ENCODE results near the gene FIBIN.

DNA sequence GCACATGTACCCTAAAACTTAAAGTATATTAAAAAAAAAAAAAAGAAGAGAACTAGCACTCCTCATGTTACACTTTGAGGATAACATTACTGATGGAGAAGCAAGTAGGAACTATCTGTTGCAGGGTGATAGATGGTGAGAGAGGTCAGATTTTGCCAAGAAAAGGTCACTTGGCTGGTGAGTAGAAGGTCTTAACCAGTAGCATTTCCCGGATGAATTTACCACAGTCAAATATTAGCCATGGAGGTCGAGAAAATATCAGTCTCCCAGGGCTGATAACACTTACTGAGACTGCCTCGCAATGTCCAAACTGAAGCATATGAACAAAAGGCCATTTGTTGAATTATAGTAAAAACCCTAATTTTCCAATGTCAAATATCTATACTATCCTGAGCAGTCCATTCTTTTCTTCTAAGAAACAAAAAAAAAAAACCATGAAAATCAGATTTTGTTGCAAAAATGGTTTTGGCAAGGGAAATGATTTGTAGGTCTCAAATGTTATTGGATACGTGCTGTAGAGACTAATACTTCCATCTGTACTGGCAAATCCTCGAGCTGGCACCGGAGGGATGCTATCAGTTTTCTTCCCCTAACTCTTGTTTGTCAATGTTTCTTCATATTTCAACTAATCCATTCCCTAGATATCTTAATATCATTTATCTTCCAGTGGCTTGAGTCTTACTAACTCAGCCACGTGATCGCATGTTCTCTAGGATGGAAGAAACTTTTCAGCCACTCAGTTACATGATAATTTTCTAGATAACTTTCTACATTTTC, 32.2 kb downstream of the FIBIN start:
- TF ChIP-seq EZH2 (IDR thresholded peaks at IDR 0.05; ENCODE audit: borderline replicate concordance) (no peak), EZH2phosphoT487 (IDR thresholded peaks at IDR 0.05; ENCODE audit: low read depth, severe bottlenecking, unreplicated experiment) (no peak)
- TF ChIP-seq, protein P1, sequence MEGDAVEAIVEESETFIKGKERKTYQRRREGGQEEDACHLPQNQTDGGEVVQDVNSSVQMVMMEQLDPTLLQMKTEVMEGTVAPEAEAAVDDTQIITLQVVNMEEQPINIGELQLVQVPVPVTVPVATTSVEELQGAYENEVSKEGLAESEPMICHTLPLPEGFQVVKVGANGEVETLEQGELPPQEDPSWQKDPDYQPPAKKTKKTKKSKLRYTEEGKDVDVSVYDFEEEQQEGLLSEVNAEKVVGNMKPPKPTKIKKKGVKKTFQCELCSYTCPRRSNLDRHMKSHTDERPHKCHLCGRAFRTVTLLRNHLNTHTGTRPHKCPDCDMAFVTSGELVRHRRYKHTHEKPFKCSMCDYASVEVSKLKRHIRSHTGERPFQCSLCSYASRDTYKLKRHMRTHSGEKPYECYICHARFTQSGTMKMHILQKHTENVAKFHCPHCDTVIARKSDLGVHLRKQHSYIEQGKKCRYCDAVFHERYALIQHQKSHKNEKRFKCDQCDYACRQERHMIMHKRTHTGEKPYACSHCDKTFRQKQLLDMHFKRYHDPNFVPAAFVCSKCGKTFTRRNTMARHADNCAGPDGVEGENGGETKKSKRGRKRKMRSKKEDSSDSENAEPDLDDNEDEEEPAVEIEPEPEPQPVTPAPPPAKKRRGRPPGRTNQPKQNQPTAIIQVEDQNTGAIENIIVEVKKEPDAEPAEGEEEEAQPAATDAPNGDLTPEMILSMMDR (IDR thresholded peaks at IDR 0.05; ENCODE audit: poor library complexity): no peak

Data from hepatocyte (in vitro differentiated cells).